Peyer's patch (tissue), 4 donors: ENCODE results near the gene SYNGAP1.
"Not testable (repeated sequence)": the region's sequence is repeated elsewhere in the genome, so short reads cannot be mapped to it uniquely, and the experiment has no call there.

Experiments used
- CTCF ChIP-seq, 6 experiments: fragments of 450-650 bp in 4 of 6; fragments of 200-600 bp in 2 of 6; sonication (generic) in 1 of 6; IDR thresholded peaks; one replicate each; pipeline ENCODE4 v1.5.1; 2017 to 2019; ENCODE audit warnings: antibody characterized with exemption in 6 of 6, mild to moderate bottlenecking in 3 of 6, moderate library complexity in 1 of 6
- POLR2A ChIP-seq, 2 donors: fragments of 450-650 bp; IDR thresholded peaks; one replicate each; pipeline ENCODE4 v1.5.1; 2017; ENCODE audit warnings: antibody characterized with exemption in 2 of 2, mild to moderate bottlenecking in 2 of 2, moderate library complexity in 2 of 2

- TF ChIP-seq CTCF, POLR2A (IDR thresholded peaks at IDR 0.05): not testable (repeated sequence)
These were observed 20.0 kb upstream of the SYNGAP1 start for GRCh38 chr6:33399881-33400280.
